Mucosa of stomach (tissue), 1 donor: Measurements from ENCODE around the gene IRGM.
"Not testable (repeated sequence)": the region's sequence is repeated elsewhere in the genome, so short reads cannot be mapped to it uniquely, and the experiment has no call there.

Source experiments
- H3K27me3 ChIP-seq: one replicate; pipeline ENCODE4 v1.7.0; 2013; ENCODE audit warnings: mild to moderate bottlenecking, low read length; ENCODE audit not compliant: control insufficient read depth, insufficient read depth
- H3K36me3 ChIP-seq: one replicate; pipeline ENCODE4 v1.7.0; 2013; ENCODE audit warnings: low read length; ENCODE audit not compliant: control insufficient read depth, insufficient read depth
- H3K4me1 ChIP-seq: one replicate; pipeline ENCODE4 v1.7.0; 2013; ENCODE audit warnings: mild to moderate bottlenecking, low read length; ENCODE audit not compliant: control insufficient read depth, insufficient read depth
- H3K4me3 ChIP-seq: one replicate; pipeline ENCODE4 v1.7.0; 2013; ENCODE audit warnings: low read length
- H3K9ac ChIP-seq: one replicate; pipeline ENCODE4 v1.7.0; 2013; ENCODE audit warnings: mild to moderate bottlenecking, low read length, moderate library complexity
- H3K9me3 ChIP-seq: one replicate; pipeline ENCODE4 v1.7.0; 2013; ENCODE audit warnings: mild to moderate bottlenecking, low read length, moderate library complexity; ENCODE audit not compliant: control insufficient read depth
- donor health status: Pancreatic carcinoma.

Gene IRGM

GRCh38 chr5:150846654-150847333 is 473 bp downstream of the IRGM start:
- Histone ChIP-seq H3K4me1 (no peaks in the 10 kb centered on the region), H3K9ac (no peak overlapping the region), H3K27me3 (no peaks in the 10 kb centered on the region), H3K36me3 (no peaks in the 10 kb centered on the region), H3K9me3 (no peaks in the 10 kb centered on the region), H3K4me3 (no peak overlapping the region)

GRCh38 chr5:150847334-150847695 is 994 bp downstream of the IRGM start:
- no peaks in the 10 kb centered on the region for H3K27me3 ChIP-seq
- no peak overlapping the region for H3K9ac ChIP-seq
- no peaks in the 10 kb centered on the region for H3K36me3 ChIP-seq
- H3K4me1 ChIP-seq = no peaks in the 10 kb centered on the region
- H3K9me3 ChIP-seq = no peaks in the 10 kb centered on the region
- H3K4me3 ChIP-seq = no peak overlapping the region

GRCh38 chr5:150848271-150848670 is 1.9 kb downstream of the IRGM start:
- Histone ChIP-seq H3K36me3 (no peaks in the 10 kb centered on the region), H3K9me3 (no peaks in the 10 kb centered on the region), H3K9ac (no peak overlapping the region), H3K4me3 (no peak overlapping the region), H3K4me1 (no peaks in the 10 kb centered on the region), H3K27me3 (no peaks in the 10 kb centered on the region)

DNA sequence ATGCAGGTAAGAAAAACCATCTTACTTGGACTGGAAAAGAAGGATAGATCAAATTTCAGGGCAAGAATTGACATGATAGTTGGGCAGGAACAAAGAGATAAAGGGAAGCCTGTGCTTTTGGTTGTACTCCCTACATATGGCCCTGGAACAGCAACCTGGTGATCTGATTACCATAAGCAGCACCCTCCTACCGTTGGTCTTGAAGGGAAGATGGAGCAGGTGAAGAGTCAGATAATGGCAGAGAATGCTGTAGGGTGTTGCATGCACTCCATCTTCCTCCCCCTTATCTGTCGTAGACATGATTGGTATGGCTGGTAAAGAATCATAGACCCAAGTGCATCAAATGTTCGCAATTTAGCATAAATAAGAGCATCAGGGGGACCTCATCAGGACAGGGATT is 4.7 kb downstream of the IRGM start:
- H3K4me1 ChIP-seq = no peaks in the 10 kb centered on the region

DNA sequence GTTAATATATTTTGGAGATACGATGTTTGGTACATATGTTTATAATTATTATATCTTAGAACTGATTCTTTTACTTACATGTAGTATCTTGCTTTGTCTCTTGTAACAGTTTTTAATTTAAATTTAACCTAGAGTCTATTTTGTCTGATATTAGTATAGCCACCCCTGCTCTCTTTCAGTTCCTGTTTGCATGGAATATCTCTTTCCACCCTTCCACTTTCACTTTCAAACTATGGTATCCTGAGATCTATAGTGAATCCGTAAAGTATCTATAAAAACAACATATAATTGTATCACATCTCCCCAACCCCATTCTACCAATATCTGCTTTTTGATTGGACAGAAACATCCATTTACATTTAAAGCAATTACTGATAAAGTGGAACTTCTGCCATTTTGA is 7.2 kb downstream of the IRGM start:
- H3K4me3 ChIP-seq = no peak overlapping the region
- H3K36me3 ChIP-seq = no peaks in the 10 kb centered on the region
- no peaks in the 10 kb centered on the region for H3K9me3 ChIP-seq
- no peaks in the 10 kb centered on the region for H3K27me3 ChIP-seq
- no peak overlapping the region for H3K9ac ChIP-seq
- H3K4me1 ChIP-seq = no peaks in the 10 kb centered on the region

More for the DNA sequence above, 4.7 kb downstream of the IRGM start:
- Histone ChIP-seq H3K4me3 (no peak overlapping the region), H3K36me3 (no peaks in the 10 kb centered on the region), H3K27me3 (no peaks in the 10 kb centered on the region), H3K9ac (no peak overlapping the region), H3K9me3 (no peaks in the 10 kb centered on the region)

GRCh38 chr5:150856700-150857099 is 10.4 kb downstream of the IRGM start:
- not testable (repeated sequence) for H3K36me3 ChIP-seq, H3K27me3 ChIP-seq, H3K9me3 ChIP-seq, H3K4me1 ChIP-seq, H3K4me3 ChIP-seq, H3K9ac ChIP-seq

- no peak overlapping the region for H3K9ac ChIP-seq
- H3K4me3 ChIP-seq = no peak overlapping the region
- no peaks in the 10 kb centered on the region for H3K27me3 ChIP-seq
- no peaks in the 10 kb centered on the region for H3K4me1 ChIP-seq
- no peaks in the 10 kb centered on the region for H3K36me3 ChIP-seq
- no peaks in the 10 kb centered on the region for H3K9me3 ChIP-seq
Observed at GRCh38 chr5:150860246-150860821, 14.0 kb downstream of the IRGM start.

GRCh38 chr5:150862070-150862469 is 15.7 kb downstream of the IRGM start:
- Histone ChIP-seq H3K9ac (no peak overlapping the region), H3K4me3 (no peak overlapping the region), H3K9me3 (no peaks in the 10 kb centered on the region)

GRCh38 chr5:150879358-150879757 is 33.0 kb downstream of the IRGM start:
- H3K27me3 ChIP-seq = no peaks in the 10 kb centered on the region
- no peaks in the 10 kb centered on the region for H3K9me3 ChIP-seq
- no peak overlapping the region for H3K4me3 ChIP-seq
- H3K36me3 ChIP-seq = no peaks in the 10 kb centered on the region
- no peak overlapping the region for H3K9ac ChIP-seq
- no peaks in the 10 kb centered on the region for H3K4me1 ChIP-seq

More at GRCh38 chr5:150862070-150862469, 15.7 kb downstream of the IRGM start:
- Histone ChIP-seq H3K4me1 (no peaks in the 10 kb centered on the region), H3K27me3 (no peaks in the 10 kb centered on the region), H3K36me3 (no peaks in the 10 kb centered on the region)

GRCh38 chr5:150895431-150896428 is 49.4 kb downstream of the IRGM start:
- Histone ChIP-seq H3K27me3 (no peaks in the 10 kb centered on the region), H3K4me3 (no peak overlapping the region), H3K36me3 (peaks cover 4% of the 10 kb centered on the region), H3K9me3 (peaks cover 24% of the 10 kb centered on the region), H3K9ac (no peak overlapping the region), H3K4me1 (no peaks in the 10 kb centered on the region)
